Measurements from ENCODE around the gene GFY.

The GFY gene

GRCh38 chr19:49462492-49462891, 37.3 kb downstream of the GFY start:
- Histone ChIP-seq H3K4me2 (ENCODE audit: low read depth, low read length) (no peak overlapping the region), H3F3A (ENCODE audit: insufficient read depth, low read length) (peaks cover 10% of the 10 kb centered on the region), H3K36me3 (replicated peaks; ENCODE audit: insufficient read depth, low read length) (no peaks in the 10 kb centered on the region), H4K20me1 (ENCODE audit: insufficient read depth, low read length) (no peaks in the 10 kb centered on the region), H2AFZ (ENCODE audit: low read length) (no peak overlapping the region), H3K9me2 (replicated peaks; ENCODE audit: insufficient read depth, low read length) (no peaks in the 10 kb centered on the region), H3K4me3 (ENCODE audit: low read length) (no peak overlapping the region), H3K9ac (ENCODE audit: low read length) (no peak overlapping the region), H3K79me2 (ENCODE audit: low read length) (peaks cover 8% of the 10 kb centered on the region; the same call in 1 of the 2 replicates), H3K27ac (ENCODE audit: low read length) (no peak overlapping the region), H3K4me1 (ENCODE audit: low read length) (peaks cover 13% of the 10 kb centered on the region), H3K27me3 (replicated peaks; ENCODE audit: insufficient read depth, low read length) (no peaks in the 10 kb centered on the region), H3K9me3 (replicated peaks; ENCODE audit: insufficient read depth, low read length) (no peaks in the 10 kb centered on the region)
- no peak for DNase-seq
- TF ChIP-seq EZH2 (optimal IDR thresholded peaks at IDR 0.05; ENCODE audit: low read depth, low read length) (no peak), CTCF (IDR thresholded peaks at IDR 0.05; ENCODE audit: low read length) (no peak), EZH2phosphoT487 (IDR thresholded peaks at IDR 0.05; ENCODE audit: low read length) (no peak)

- Histone ChIP-seq H3K27me3 (replicated peaks; ENCODE audit: insufficient read depth, low read length) (no peaks in the 10 kb centered on the region), H3K4me1 (ENCODE audit: low read length) (peaks cover 8% of the 10 kb centered on the region; the same call in 1 of the 2 replicates), H2AFZ (ENCODE audit: low read length) (no peak overlapping the region), H3K9me2 (replicated peaks; ENCODE audit: insufficient read depth, low read length) (no peaks in the 10 kb centered on the region), H3K27ac (ENCODE audit: low read length) (no peak overlapping the region), H3K4me3 (ENCODE audit: low read length) (no peak overlapping the region), H3F3A (ENCODE audit: insufficient read depth, low read length) (no peaks in the 10 kb centered on the region), H3K9me3 (replicated peaks; ENCODE audit: insufficient read depth, low read length) (no peaks in the 10 kb centered on the region), H3K79me2 (ENCODE audit: low read length) (0 out of 2 replicates have a peak, but pooled peaks cover 4% of the 10 kb centered on the region), H3K9ac (ENCODE audit: low read length) (no peak overlapping the region), H3K36me3 (replicated peaks; ENCODE audit: insufficient read depth, low read length) (no peaks in the 10 kb centered on the region), H3K4me2 (ENCODE audit: low read depth, low read length) (no peak overlapping the region), H4K20me1 (ENCODE audit: insufficient read depth, low read length) (no peaks in the 10 kb centered on the region)
- no peak for TF ChIP-seq EZH2 (optimal IDR thresholded peaks at IDR 0.05; ENCODE audit: low read depth, low read length)
- no peak for TF ChIP-seq CTCF (IDR thresholded peaks at IDR 0.05; ENCODE audit: low read length)
- TF ChIP-seq EZH2phosphoT487 (IDR thresholded peaks at IDR 0.05; ENCODE audit: low read length) = no peak
- no peak for DNase-seq
These were observed 39.0 kb downstream of the GFY start for GRCh38 chr19:49463960-49464740.

- H3K27ac ChIP-seq (ENCODE audit: low read length) = no peak overlapping the region
- TF ChIP-seq CTCF (IDR thresholded peaks at IDR 0.05; ENCODE audit: low read length) = no peak
- TF ChIP-seq EZH2 (optimal IDR thresholded peaks at IDR 0.05; ENCODE audit: low read depth, low read length) = no peak
- TF ChIP-seq EZH2phosphoT487 (IDR thresholded peaks at IDR 0.05; ENCODE audit: low read length) = no peak
- no peaks in the 10 kb centered on the region for H3K9me3 ChIP-seq (replicated peaks; ENCODE audit: insufficient read depth, low read length)
- no peaks in the 10 kb centered on the region for H3K9me2 ChIP-seq (replicated peaks; ENCODE audit: insufficient read depth, low read length)
- H3K4me3 ChIP-seq (ENCODE audit: low read length) = no peak overlapping the region
- no peak overlapping the region for H2AFZ ChIP-seq (ENCODE audit: low read length)
- no peaks in the 10 kb centered on the region for H4K20me1 ChIP-seq (ENCODE audit: insufficient read depth, low read length)
- H3F3A ChIP-seq (ENCODE audit: insufficient read depth, low read length) = no peaks in the 10 kb centered on the region
- H3K79me2 ChIP-seq (ENCODE audit: low read length) = no peaks in the 10 kb centered on the region
- H3K4me1 ChIP-seq (ENCODE audit: low read length) = peaks cover 13% of the 10 kb centered on the region
- H3K27me3 ChIP-seq (replicated peaks; ENCODE audit: insufficient read depth, low read length) = no peaks in the 10 kb centered on the region
- no peak for DNase-seq
- H3K36me3 ChIP-seq (replicated peaks; ENCODE audit: insufficient read depth, low read length) = no peaks in the 10 kb centered on the region
- H3K4me2 ChIP-seq (ENCODE audit: low read depth, low read length) = no peak overlapping the region
- H3K9ac ChIP-seq (ENCODE audit: low read length) = no peak overlapping the region
These were observed 40.2 kb downstream of the GFY start for GRCh38 chr19:49465371-49465770.
